ENCODE data around the gene TNFRSF13B. TPM values are rescaled to one million over a fixed set of nuclear protein-coding genes. Genes with fewer than 3 reads are reported as not detected.

Gene TNFRSF13B
- total and polyA plus RNA-seq, 2 experiments from 2014 or later: 0.24 TPM; not detected in 1

- no peaks in the 10 kb centered on the region for H3K27me3 ChIP-seq (ENCODE audit: insufficient read depth)
- Mint-ChIP-seq H3K36me3 (ENCODE audit: low read depth) (no peaks in the 10 kb centered on the region; the same call in 2 of the 3 replicates), H3K27me3 (ENCODE audit: insufficient read depth, low read depth, poor library complexity) (peaks cover 17% of the 10 kb centered on the region), H3K4me1 (peaks cover 20% of the 10 kb centered on the region), H3K27ac (no peak overlapping the region), H3K4me3 (no peak overlapping the region), H3K9me3 (no peaks in the 10 kb centered on the region)
- H3F3A ChIP-seq (replicated peaks; ENCODE audit: low read depth): no peaks in the 10 kb centered on the region
- no peak overlapping the region for H2AFZ ChIP-seq
- H3K9me2 ChIP-seq (ENCODE audit: insufficient read depth): no peaks in the 10 kb centered on the region
- H3K79me2 ChIP-seq (replicated peaks; ENCODE audit: insufficient read depth): no peaks in the 10 kb centered on the region
- no peak for ATAC-seq
- TF ChIP-seq REST (IDR thresholded peaks at IDR 0.05; ENCODE audit: unreplicated experiment): no peak
- no peak for TF ChIP-seq POLR2AphosphoS5 (IDR thresholded peaks at IDR 0.05; ENCODE audit: low read depth)
- DNase-seq (ENCODE audit: low spot score): no peak
- no peaks in the 10 kb centered on the region for H4K20me1 ChIP-seq (replicated peaks; ENCODE audit: insufficient read depth)
- no peaks in the 10 kb centered on the region for H3K36me3 ChIP-seq (ENCODE audit: insufficient read depth)
- no peak overlapping the region for H3K27ac ChIP-seq (ENCODE audit: low read depth)
- no peak overlapping the region for H3K4me2 ChIP-seq
- peaks cover 4% of the 10 kb centered on the region; the same call in 1 of the 2 replicates for H3K4me1 ChIP-seq (ENCODE audit: insufficient read depth)
- no peak overlapping the region for H3K4me3 ChIP-seq
These were observed 34.5 kb downstream of the TNFRSF13B start for GRCh38 chr17:16937431-16937830.

GRCh38 chr17:16936536-16937310 lies 35.2 kb downstream of the TNFRSF13B start:
- Histone ChIP-seq H3K4me1 (ENCODE audit: insufficient read depth) (peaks cover 4% of the 10 kb centered on the region; the same call in 1 of the 2 replicates), H3K4me2 (no peak overlapping the region), H4K20me1 (replicated peaks; ENCODE audit: insufficient read depth) (no peaks in the 10 kb centered on the region), H3K9me2 (ENCODE audit: insufficient read depth) (no peaks in the 10 kb centered on the region), H3K27me3 (ENCODE audit: insufficient read depth) (no peaks in the 10 kb centered on the region), H3K36me3 (ENCODE audit: insufficient read depth) (no peaks in the 10 kb centered on the region), H3F3A (replicated peaks; ENCODE audit: low read depth) (no peaks in the 10 kb centered on the region), H3K27ac (ENCODE audit: low read depth) (no peak overlapping the region), H2AFZ (no peak overlapping the region), H3K79me2 (replicated peaks; ENCODE audit: insufficient read depth) (no peaks in the 10 kb centered on the region), H3K4me3 (no peak overlapping the region)
- Mint-ChIP-seq H3K27ac (no peak overlapping the region), H3K4me3 (no peak overlapping the region), H3K9me3 (no peaks in the 10 kb centered on the region), H3K36me3 (ENCODE audit: low read depth) (no peaks in the 10 kb centered on the region; the same call in 2 of the 3 replicates), H3K27me3 (ENCODE audit: insufficient read depth, low read depth, poor library complexity) (peaks cover 17% of the 10 kb centered on the region), H3K4me1 (peaks cover 20% of the 10 kb centered on the region)
- no peak for DNase-seq (ENCODE audit: low spot score)
- TF ChIP-seq POLR2AphosphoS5 (IDR thresholded peaks at IDR 0.05; ENCODE audit: low read depth) (no peak), NANOG (IDR thresholded peaks at IDR 0.05; ENCODE audit: borderline replicate concordance) (no peak), ETS1 (IDR thresholded peaks at IDR 0.05) (no peak), CREB1 (CRISPR knock-in tag; IDR thresholded peaks at IDR 0.05; ENCODE audit: low read depth) (no peak), JUNB (IDR thresholded peaks at IDR 0.05; ENCODE audit: unreplicated experiment) (no peak), EZH2phosphoT487 (IDR thresholded peaks at IDR 0.05; ENCODE audit: unreplicated experiment) (no peak), CTCF (conservative IDR thresholded peaks at IDR 0.05; ENCODE audit: low read depth in 2 of 2) (no peak), REST (IDR thresholded peaks at IDR 0.05; ENCODE audit: unreplicated experiment) (no peak), ZNF114 (CRISPR knock-in tag; IDR thresholded peaks at IDR 0.05) (no peak), STAT1 (IDR thresholded peaks at IDR 0.05; ENCODE audit: unreplicated experiment) (no peak), ZNF331 (CRISPR knock-in tag; IDR thresholded peaks at IDR 0.05; ENCODE audit: low read depth) (no peak)
- no peak for ATAC-seq
